Measurements from ENCODE around the gene CHRM3. TPM values are rescaled to one million over a fixed set of nuclear protein-coding genes. Genes with fewer than 3 reads are reported as not detected.
"Not testable (repeated sequence)": the region's sequence is repeated elsewhere in the genome, so short reads cannot be mapped to it uniquely, and the experiment has no call there.

Gene CHRM3
- total RNA-seq, 2 donors from 2014 or later, result 2.5 to 4.2 TPM

DNA sequence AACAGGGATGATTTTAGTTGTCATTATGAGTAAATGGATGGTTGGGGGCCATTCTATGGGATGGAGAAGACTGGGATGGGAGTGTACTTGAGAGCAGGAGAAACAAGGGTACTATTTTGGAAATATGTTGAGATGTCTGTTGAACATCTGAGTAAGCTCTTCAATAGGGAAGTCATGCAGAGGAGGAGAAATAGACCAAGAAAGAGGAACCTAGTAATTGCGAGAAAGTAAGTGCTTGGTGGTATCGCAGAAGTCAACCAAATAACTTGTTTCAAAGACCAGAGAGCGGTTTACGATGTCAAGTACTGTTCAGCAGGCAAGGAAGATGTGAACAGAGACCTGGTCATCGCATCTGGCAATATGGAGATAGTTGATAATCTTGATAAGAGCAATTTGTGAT is 22.4 kb upstream of the CHRM3 start:
- Histone ChIP-seq H3K27me3 (replicated peaks; ENCODE audit: insufficient read depth) (no peaks in the 10 kb centered on the region), H3K4me3 (no peak overlapping the region), H3K4me1 (ENCODE audit: control insufficient read depth in 1 of 2, low read depth in 2 of 2) (no peaks in the 10 kb centered on the region), H3K9me3 (no peaks in the 10 kb centered on the region), H3K36me3 (no peaks in the 10 kb centered on the region), H3K27ac (no peak overlapping the region)
- TF ChIP-seq, protein P1, sequence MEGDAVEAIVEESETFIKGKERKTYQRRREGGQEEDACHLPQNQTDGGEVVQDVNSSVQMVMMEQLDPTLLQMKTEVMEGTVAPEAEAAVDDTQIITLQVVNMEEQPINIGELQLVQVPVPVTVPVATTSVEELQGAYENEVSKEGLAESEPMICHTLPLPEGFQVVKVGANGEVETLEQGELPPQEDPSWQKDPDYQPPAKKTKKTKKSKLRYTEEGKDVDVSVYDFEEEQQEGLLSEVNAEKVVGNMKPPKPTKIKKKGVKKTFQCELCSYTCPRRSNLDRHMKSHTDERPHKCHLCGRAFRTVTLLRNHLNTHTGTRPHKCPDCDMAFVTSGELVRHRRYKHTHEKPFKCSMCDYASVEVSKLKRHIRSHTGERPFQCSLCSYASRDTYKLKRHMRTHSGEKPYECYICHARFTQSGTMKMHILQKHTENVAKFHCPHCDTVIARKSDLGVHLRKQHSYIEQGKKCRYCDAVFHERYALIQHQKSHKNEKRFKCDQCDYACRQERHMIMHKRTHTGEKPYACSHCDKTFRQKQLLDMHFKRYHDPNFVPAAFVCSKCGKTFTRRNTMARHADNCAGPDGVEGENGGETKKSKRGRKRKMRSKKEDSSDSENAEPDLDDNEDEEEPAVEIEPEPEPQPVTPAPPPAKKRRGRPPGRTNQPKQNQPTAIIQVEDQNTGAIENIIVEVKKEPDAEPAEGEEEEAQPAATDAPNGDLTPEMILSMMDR (IDR thresholded peaks at IDR 0.05), result no peak
- DNase-seq (ENCODE audit: low spot score), result no peak
- no peak for ATAC-seq (ENCODE audit: insufficient number of reproducible peaks, low FRiP score, low read depth)

GRCh38 chr1:239367196-239367810 is 19.1 kb upstream of the CHRM3 start:
- TF ChIP-seq, protein P1 (IDR thresholded peaks at IDR 0.05), result no peak
- DNase-seq (ENCODE audit: low spot score) (no peak), ATAC-seq (ENCODE audit: insufficient number of reproducible peaks, low FRiP score, low read depth) (no peak)
- Histone ChIP-seq H3K36me3 (no peaks in the 10 kb centered on the region), H3K27me3 (replicated peaks; ENCODE audit: insufficient read depth) (no peaks in the 10 kb centered on the region), H3K4me1 (ENCODE audit: control insufficient read depth in 1 of 2, low read depth in 2 of 2) (no peaks in the 10 kb centered on the region), H3K27ac (no peak overlapping the region), H3K4me3 (no peak overlapping the region), H3K9me3 (no peaks in the 10 kb centered on the region)

DNA sequence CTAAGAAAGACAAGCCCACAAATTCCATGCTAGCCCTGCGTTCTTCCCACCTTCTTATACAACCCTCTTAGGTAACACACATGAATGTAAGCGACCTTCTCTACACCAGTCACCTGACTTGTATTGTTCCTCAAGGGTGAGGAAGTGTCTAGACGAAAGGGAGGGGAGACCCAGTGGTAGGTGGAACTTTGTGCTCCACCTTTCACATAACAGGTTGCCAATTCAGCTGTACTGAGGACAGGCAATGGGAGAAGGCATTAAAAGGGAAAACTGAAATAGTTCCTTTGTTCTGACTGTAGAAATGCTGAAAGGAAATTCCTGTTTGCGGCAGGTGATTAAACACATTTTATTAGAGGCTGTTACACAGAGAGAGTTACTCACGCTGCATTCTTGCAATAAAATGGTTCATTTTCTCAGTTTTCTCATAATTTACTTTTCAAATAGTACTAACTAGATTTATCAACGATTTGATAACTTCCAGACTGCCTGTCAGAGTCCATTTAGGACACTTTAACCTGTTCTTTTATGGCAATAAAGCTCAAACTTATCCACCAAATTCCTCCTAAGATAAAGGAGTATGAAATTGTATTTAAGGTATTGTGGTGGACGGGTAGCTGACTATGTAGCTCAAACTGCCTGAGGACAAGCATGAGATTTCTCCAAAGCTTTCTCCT is 17.8 kb upstream of the CHRM3 start:
- no peaks in the 10 kb centered on the region for H3K36me3 ChIP-seq
- no peak overlapping the region for H3K4me3 ChIP-seq
- H3K9me3 ChIP-seq, result no peaks in the 10 kb centered on the region
- TF ChIP-seq, protein P1 (IDR thresholded peaks at IDR 0.05), result no peak
- no peaks in the 10 kb centered on the region for H3K4me1 ChIP-seq (ENCODE audit: control insufficient read depth in 1 of 2, low read depth in 2 of 2)
- ATAC-seq (ENCODE audit: insufficient number of reproducible peaks, low FRiP score, low read depth) (no peak), DNase-seq (ENCODE audit: low spot score) (no peak)
- no peak overlapping the region for H3K27ac ChIP-seq
- H3K27me3 ChIP-seq (replicated peaks; ENCODE audit: insufficient read depth), result no peaks in the 10 kb centered on the region

GRCh38 chr1:239370869-239371268 is 15.5 kb upstream of the CHRM3 start:
- not testable (repeated sequence) for ATAC-seq (ENCODE audit: insufficient number of reproducible peaks, low FRiP score, low read depth); DNase-seq (ENCODE audit: low spot score); H3K27me3 ChIP-seq (replicated peaks; ENCODE audit: insufficient read depth); H3K27ac ChIP-seq; H3K36me3 ChIP-seq; H3K4me1 ChIP-seq (ENCODE audit: control insufficient read depth in 1 of 2, low read depth in 2 of 2); H3K9me3 ChIP-seq; H3K4me3 ChIP-seq

DNA sequence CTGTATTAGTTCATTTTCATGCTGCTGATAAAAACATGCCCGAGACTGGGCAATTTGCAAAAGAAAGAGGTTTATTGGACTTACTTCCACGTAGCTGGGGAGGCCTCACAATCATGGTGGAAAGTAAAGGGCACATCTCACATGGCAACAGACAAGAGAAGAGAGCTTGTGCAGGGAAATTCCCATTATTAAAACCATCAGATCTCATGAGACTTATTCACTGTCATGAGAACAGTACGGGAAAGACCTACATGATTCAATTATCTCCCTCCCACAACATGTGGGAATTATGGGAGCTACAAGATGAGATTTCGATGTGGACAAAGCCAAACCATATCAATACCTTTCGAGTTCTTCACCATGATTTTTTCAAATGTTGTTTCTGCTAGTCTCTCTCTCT is 3.7 kb upstream of the CHRM3 start:
- no peak for ATAC-seq (ENCODE audit: insufficient number of reproducible peaks, low FRiP score, low read depth)
- peaks cover 7 to 16% of the 10 kb centered on the region in 2 donors for H3K4me1 ChIP-seq (ENCODE audit: control insufficient read depth in 1 of 2, low read depth in 2 of 2)
- no peak overlapping the region for H3K27ac ChIP-seq
- no peak overlapping the region for H3K4me3 ChIP-seq
- TF ChIP-seq, protein P1 (IDR thresholded peaks at IDR 0.05), result no peak
- H3K27me3 ChIP-seq (replicated peaks; ENCODE audit: insufficient read depth), result no peaks in the 10 kb centered on the region
- no peak for DNase-seq (ENCODE audit: low spot score)
- no peaks in the 10 kb centered on the region for H3K36me3 ChIP-seq
- H3K9me3 ChIP-seq, result no peaks in the 10 kb centered on the region
